ENCODE data around the gene RNF115. TPM values are rescaled to one million over a fixed set of nuclear protein-coding genes. Genes with fewer than 3 reads are reported as not detected.

The RNF115 gene
- total and polyA plus RNA-seq, 2 donors (not counting 3 experiments of a cell fraction or from before 2014, with no cell fraction given), result 7.6 to 17.3 TPM

GRCh38 chr1:145706086-145706664 lies 117.7 kb downstream of the RNF115 start:
- POLR2A ChIA-PET, result no interaction called here

More at GRCh38 chr1:145706086-145706664, 117.7 kb downstream of the RNF115 start:
- intact Hi-C loops (cut with micrococcal nuclease) (no loop called here), dilution Hi-C loops (cut with MboI; ENCODE audit: extremely low pct_ligation_motif_present, low sequenced_read_pairs) (no loop called here)
- Histone ChIP-seq H3K4me2 (ENCODE audit: insufficient read depth, low read length) (no peak overlapping the region), H2AFZ (ENCODE audit: low read depth, low read length) (no peak overlapping the region), H3K79me2 (ENCODE audit: control insufficient read depth, insufficient read depth, low read length) (no peaks in the 10 kb centered on the region), H3K9me3 (replicated peaks; ENCODE audit: control insufficient read depth, insufficient read depth, low read length) (no peaks in the 10 kb centered on the region), H3K27ac (ENCODE audit: insufficient read depth, low read depth, low read length) (no peak overlapping the region), H3K27me3 (ENCODE audit: control insufficient read depth in 2 of 2, insufficient read depth in 2 of 2, low read length in 2 of 2) (peaks cover 8 to 11% of the 10 kb centered on the region in 2 experiments), H3K36me3 (ENCODE audit: control insufficient read depth in 2 of 2, extremely low read depth in 1 of 2, insufficient read depth in 2 of 2, low read length in 2 of 2) (no peaks in the 10 kb centered on the region), H4K20me1 (replicated peaks; ENCODE audit: control insufficient read depth, extremely low read depth, insufficient read depth, low read length) (no peaks in the 10 kb centered on the region), H3K4me3 (replicated peaks in 1 of 3; ENCODE audit: insufficient read depth in 1 of 3, low read depth in 1 of 3, low read length in 3 of 3) (no peak overlapping the region), H3K4me1 (ENCODE audit: control insufficient read depth, extremely low read depth, insufficient read depth, low read length) (no peaks in the 10 kb centered on the region), H3K9ac (replicated peaks; ENCODE audit: extremely low read depth, insufficient read depth, low read length) (no peak overlapping the region), H3K9me1 (replicated peaks; ENCODE audit: control insufficient read depth, extremely low read depth, insufficient read depth, low read length) (no peaks in the 10 kb centered on the region)
- BruUV-seq (replicated peaks), result no TSS peak
- DNase-seq (ENCODE audit: low read depth, low spot score), result no peak
- TF ChIP-seq JUN (IDR thresholded peaks at IDR 0.05; ENCODE audit: borderline replicate concordance, insufficient read depth, insufficient read length, low read depth) (no peak), POLR2A (IDR thresholded peaks at IDR 0.05; ENCODE audit: low read depth, low read length) (no peak), POLR2AphosphoS5 (IDR thresholded peaks at IDR 0.05; ENCODE audit: insufficient read depth, low read depth, low read length) (no peak), MAX (IDR thresholded peaks at IDR 0.05; ENCODE audit: insufficient read depth, insufficient read length) (no peak), GATA2 (IDR thresholded peaks at IDR 0.05; ENCODE audit: insufficient read depth, insufficient read length, low read depth, low read length) (no peak), EZH2 (IDR thresholded peaks at IDR 0.05; ENCODE audit: borderline replicate concordance, low read depth, low read length, severe bottlenecking) (no peak), FOS (IDR thresholded peaks at IDR 0.05; ENCODE audit: borderline replicate concordance, insufficient read depth, low read length) (no peak), MYC (IDR thresholded peaks at IDR 0.05; ENCODE audit: low read depth, low read length) (no peak)
- TF ChIP-seq, protein P1, sequence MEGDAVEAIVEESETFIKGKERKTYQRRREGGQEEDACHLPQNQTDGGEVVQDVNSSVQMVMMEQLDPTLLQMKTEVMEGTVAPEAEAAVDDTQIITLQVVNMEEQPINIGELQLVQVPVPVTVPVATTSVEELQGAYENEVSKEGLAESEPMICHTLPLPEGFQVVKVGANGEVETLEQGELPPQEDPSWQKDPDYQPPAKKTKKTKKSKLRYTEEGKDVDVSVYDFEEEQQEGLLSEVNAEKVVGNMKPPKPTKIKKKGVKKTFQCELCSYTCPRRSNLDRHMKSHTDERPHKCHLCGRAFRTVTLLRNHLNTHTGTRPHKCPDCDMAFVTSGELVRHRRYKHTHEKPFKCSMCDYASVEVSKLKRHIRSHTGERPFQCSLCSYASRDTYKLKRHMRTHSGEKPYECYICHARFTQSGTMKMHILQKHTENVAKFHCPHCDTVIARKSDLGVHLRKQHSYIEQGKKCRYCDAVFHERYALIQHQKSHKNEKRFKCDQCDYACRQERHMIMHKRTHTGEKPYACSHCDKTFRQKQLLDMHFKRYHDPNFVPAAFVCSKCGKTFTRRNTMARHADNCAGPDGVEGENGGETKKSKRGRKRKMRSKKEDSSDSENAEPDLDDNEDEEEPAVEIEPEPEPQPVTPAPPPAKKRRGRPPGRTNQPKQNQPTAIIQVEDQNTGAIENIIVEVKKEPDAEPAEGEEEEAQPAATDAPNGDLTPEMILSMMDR (IDR thresholded peaks at IDR 0.05; ENCODE audit: extremely low read depth in 1 of 2, insufficient read depth in 1 of 2, low read depth in 1 of 2, low read length in 2 of 2), result no peak
- FAIRE-seq, result no peak
- CTCF ChIA-PET, result interaction anchor here (1.6 kb wide), 1 partner anchor 14 kb away, joined by 5 read pairs; no protein-coding TSS in a partner anchor
